Gastroesophageal sphincter (tissue), 4 donors: ENCODE measurements around the gene NAT14. TPM values are rescaled to one million over a fixed set of nuclear protein-coding genes. Genes with fewer than 3 reads are reported as not detected.

Source experiments
- ATAC-seq: fragments of 150-250 bp; one replicate; pipeline ENCODE4 v1.9.1; 2016; ENCODE audit warnings: mild to moderate bottlenecking, moderate library complexity
- H3K27ac ChIP-seq, 4 donors: fragments of 200-600 bp; sonication (generic) in 3 of 4; 1 replicate in 3 of 4; 2 replicates in 1 of 4; pipeline ENCODE4 v1.5.1; 2016 to 2019
- H3K27me3 ChIP-seq: fragments of 200-600 bp; sonication (generic); one replicate; pipeline ENCODE4 v1.5.1; 2019
- H3K36me3 ChIP-seq, 2 donors: fragments of 200-600 bp; sonication (generic); one replicate each; pipeline ENCODE4 v1.5.1; 2019; ENCODE audit warnings: control low read depth in 1 of 2
- H3K4me1 ChIP-seq, 3 donors: fragments of 200-600 bp; sonication (generic); 1 replicate in 2 of 3; 2 replicates in 1 of 3; pipeline ENCODE4 v1.5.1; 2016 to 2019; ENCODE audit warnings: control low read depth in 2 of 3
- H3K4me3 ChIP-seq, 2 donors: fragments of 200-600 bp; sonication (generic); one replicate each; pipeline ENCODE4 v1.5.1; 2019; ENCODE audit warnings: mild to moderate bottlenecking in 1 of 2, moderate library complexity in 1 of 2
- H3K9me3 ChIP-seq, 3 donors: fragments of 200-600 bp; sonication (generic); one replicate each; pipeline ENCODE4 v1.5.1; 2017 to 2019; ENCODE audit warnings: control low read depth in 2 of 3
- EP300 ChIP-seq: sonication (generic); formaldehyde crosslinking; IDR thresholded peaks from one replicate; pipeline ENCODE4 v1.6.1; 2017; ENCODE audit warnings: antibody characterized with exemption, mild to moderate bottlenecking
- POLR2A ChIP-seq, 2 donors: fragments of 450-650 bp; IDR thresholded peaks; one replicate each; pipeline ENCODE4 v1.6.1; 2017; ENCODE audit warnings: antibody characterized with exemption in 2 of 2, mild to moderate bottlenecking in 2 of 2, moderate library complexity in 1 of 2
- POLR2AphosphoS5 ChIP-seq: sonication (generic); formaldehyde crosslinking; IDR thresholded peaks from one replicate; pipeline ENCODE4 v1.6.1; 2017; ENCODE audit warnings: antibody characterized with exemption
- WGBS, 2 donors: methylation state at CpG; one replicate each; pipeline ENCODE4 v1.1.5; 2018; ENCODE audit warnings: low coverage in 1 of 2; 5-methylcytosine and 5-hydroxymethylcytosine counted together
- total RNA-seq, 4 donors: library from RNA; depleted of rRNA; stranded (reverse); fragments of >200 nt; gene quantifications; one replicate each; pipeline ENCODE4 v1.1.0, GENCODE V29; 2016
- TF ChIP-seq, protein P1 (sequence below), 4 experiments: fragments of 200-600 bp in 2 of 4; fragments of 450-650 bp in 2 of 4; sonication (generic) in 1 of 4; IDR thresholded peaks; one replicate each; pipeline ENCODE4 v1.5.1; 2017 to 2019; ENCODE audit warnings: antibody characterized with exemption in 4 of 4, mild to moderate bottlenecking in 2 of 4, moderate library complexity in 2 of 4

Gene NAT14
- total RNA-seq, 4 donors from 2014 or later, result 7.4 to 14.0 (median 7.9) TPM

GRCh38 chr19:55486971-55487923 lies 2.3 kb downstream of the NAT14 start:
- H3K27ac ChIP-seq, result peak overlapping the region; percentile 86 to 99 (median 96)
- ATAC-seq, result peak; percentile 67
- no peaks in the 10 kb centered on the region for H3K9me3 ChIP-seq
- TF ChIP-seq POLR2A (IDR thresholded peaks at IDR 0.05) (no peak), POLR2AphosphoS5 (peak; percentile 70), EP300 (no peak)
- TF ChIP-seq, protein P1, sequence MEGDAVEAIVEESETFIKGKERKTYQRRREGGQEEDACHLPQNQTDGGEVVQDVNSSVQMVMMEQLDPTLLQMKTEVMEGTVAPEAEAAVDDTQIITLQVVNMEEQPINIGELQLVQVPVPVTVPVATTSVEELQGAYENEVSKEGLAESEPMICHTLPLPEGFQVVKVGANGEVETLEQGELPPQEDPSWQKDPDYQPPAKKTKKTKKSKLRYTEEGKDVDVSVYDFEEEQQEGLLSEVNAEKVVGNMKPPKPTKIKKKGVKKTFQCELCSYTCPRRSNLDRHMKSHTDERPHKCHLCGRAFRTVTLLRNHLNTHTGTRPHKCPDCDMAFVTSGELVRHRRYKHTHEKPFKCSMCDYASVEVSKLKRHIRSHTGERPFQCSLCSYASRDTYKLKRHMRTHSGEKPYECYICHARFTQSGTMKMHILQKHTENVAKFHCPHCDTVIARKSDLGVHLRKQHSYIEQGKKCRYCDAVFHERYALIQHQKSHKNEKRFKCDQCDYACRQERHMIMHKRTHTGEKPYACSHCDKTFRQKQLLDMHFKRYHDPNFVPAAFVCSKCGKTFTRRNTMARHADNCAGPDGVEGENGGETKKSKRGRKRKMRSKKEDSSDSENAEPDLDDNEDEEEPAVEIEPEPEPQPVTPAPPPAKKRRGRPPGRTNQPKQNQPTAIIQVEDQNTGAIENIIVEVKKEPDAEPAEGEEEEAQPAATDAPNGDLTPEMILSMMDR (IDR thresholded peaks at IDR 0.05), result no peak
- no peaks in the 10 kb centered on the region for H3K27me3 ChIP-seq
- peaks cover 0 to 20% of the 10 kb centered on the region in 2 donors for H3K36me3 ChIP-seq
- H3K4me3 ChIP-seq, result peak overlapping the region in 1 of 2 donors; percentile 28
- peaks cover 3 to 92% (median 60%) of the 10 kb centered on the region in 3 donors for H3K4me1 ChIP-seq
- WGBS, 2 donors, result 6 to 20% methylated on average over 1 to 15 of the region's 27 CpGs

- Histone ChIP-seq H3K27me3 (no peaks in the 10 kb centered on the region), H3K4me3 (peak within 1 kb of the TSS in 1 of 2 donors; percentile 37), H3K9me3 (no peaks in the 10 kb centered on the region), H3K27ac (peak within 1 kb of the TSS; percentile 86 to 99 (median 96)), H3K36me3 (peaks cover 0 to 11% of the 10 kb centered on the region in 2 donors), H3K4me1 (peaks cover 3 to 99% (median 60%) of the 10 kb centered on the region in 3 donors)
- ATAC-seq, result no peak
- WGBS, 2 donors, result 15% methylated on average over 5 of the region's 21 CpGs; no CpG with 5 or more reads in 1 of the 2 donors
- no peak for TF ChIP-seq POLR2A (IDR thresholded peaks at IDR 0.05)
Observed at GRCh38 chr19:55487924-55488687, 3.1 kb downstream of the NAT14 start, which contains the start of gene SSC5D. SSC5D (plus strand) TSS chr19:55488436; CDS start chr19:55488590, 154 bp downstream.

DNA sequence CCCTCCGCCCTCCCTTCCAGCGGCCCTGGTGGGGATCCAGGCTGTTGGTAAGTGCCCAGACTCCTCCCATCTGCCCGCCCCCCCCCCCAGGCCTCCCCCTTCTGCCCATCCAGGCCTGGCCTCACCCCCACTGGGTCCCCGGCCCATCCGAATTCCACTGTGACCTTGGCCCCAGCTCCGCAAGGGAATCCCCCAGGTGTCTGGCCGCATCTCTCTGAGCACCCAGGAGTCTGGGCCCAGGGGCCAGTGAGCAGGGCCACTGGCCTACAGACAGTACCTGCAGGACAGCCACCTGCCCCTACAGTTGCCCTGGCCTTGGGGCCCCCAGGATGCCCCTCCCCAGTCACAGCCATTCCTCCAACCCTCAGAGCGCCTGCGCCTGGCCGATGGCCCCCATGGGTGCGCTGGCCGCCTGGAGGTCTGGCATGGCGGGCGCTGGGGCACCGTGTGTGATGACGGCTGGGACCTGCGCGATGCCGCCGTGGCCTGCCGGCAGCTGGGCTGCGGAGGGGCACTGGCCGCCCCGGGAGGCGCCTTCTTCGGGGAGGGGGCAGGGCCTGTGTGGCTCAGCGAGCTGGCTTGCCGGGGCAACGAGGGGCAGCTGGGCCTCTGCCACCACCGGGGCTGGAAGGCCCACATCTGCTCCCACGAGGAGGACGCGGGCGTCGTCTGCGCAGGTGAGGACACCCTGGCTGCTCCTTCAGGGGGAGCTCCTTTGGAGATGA lies 4.2 kb downstream of the NAT14 start:
- no CpG with 5 or more reads among the region's 36 CpGs for WGBS, 2 donors
- H3K36me3 ChIP-seq, result peaks cover 0 to under 1% of the 10 kb centered on the region in 2 donors
- no peak for TF ChIP-seq POLR2A (IDR thresholded peaks at IDR 0.05)
- TF ChIP-seq EP300, result no peak
- TF ChIP-seq, protein P1 (IDR thresholded peaks at IDR 0.05), result no peak
- TF ChIP-seq POLR2AphosphoS5, result no peak
- H3K9me3 ChIP-seq, result no peaks in the 10 kb centered on the region
- H3K27me3 ChIP-seq, result no peaks in the 10 kb centered on the region
- peaks cover 3 to 100% (median 56%) of the 10 kb centered on the region in 3 donors for H3K4me1 ChIP-seq
- H3K27ac ChIP-seq, result peak overlapping the region; percentile 61 to 99 (median 96)
- H3K4me3 ChIP-seq, result peak overlapping the region in 1 of 2 donors; percentile 37
- ATAC-seq, result no peak

- ATAC-seq, result no peak
- Histone ChIP-seq H3K9me3 (no peaks in the 10 kb centered on the region), H3K27me3 (no peaks in the 10 kb centered on the region), H3K36me3 (no peaks in the 10 kb centered on the region), H3K4me1 (peaks cover 3 to 100% (median 50%) of the 10 kb centered on the region in 3 donors), H3K4me3 (no peak overlapping the region), H3K27ac (peak overlapping the region; percentile 61 to 99 (median 96))
- WGBS, 2 donors, result no CpG with 5 or more reads among the region's 21 CpGs
- TF ChIP-seq POLR2A (IDR thresholded peaks at IDR 0.05) (no peak), EP300 (no peak)
Observed at GRCh38 chr19:55489711-55490477, 4.9 kb downstream of the NAT14 start.
